Activated naive CD4-positive, alpha-beta T cell treated with anti-CD3 and anti-CD28 coated beads, Interleukin-2, amount 10 ng/mL, durations not matched to agents 7 days and 5 days (primary cell): ENCODE results near the gene NLRP5.

Source experiments
- CTCF ChIA-PET: fragments of 350-600 bp; sonication (Branson Sonifier 250); formaldehyde crosslinking; loops from one replicate; lab custom pipeline; 2021; ENCODE audit warnings: antibody characterized with exemption; lab: Charles Lee
- DNase-seq: peaks from one replicate; pipeline ENCODE4 v3.0.0-alpha.2; 2020
- H3K27ac Mint-ChIP-seq: one replicate; pipeline ENCODE4 v1.8.0; 2021; ENCODE audit warnings: mild to moderate bottlenecking, moderate library complexity, mixed read lengths
- H3K27me3 Mint-ChIP-seq: one replicate; pipeline ENCODE4 v1.8.0; 2021; ENCODE audit warnings: mild to moderate bottlenecking, mixed read lengths
- H3K36me3 Mint-ChIP-seq: one replicate; pipeline ENCODE4 v1.8.0; 2021; ENCODE audit warnings: mixed read lengths
- H3K4me1 Mint-ChIP-seq: one replicate; pipeline ENCODE4 v1.8.0; 2021; ENCODE audit warnings: mixed read lengths
- H3K4me3 Mint-ChIP-seq: one replicate; pipeline ENCODE4 v1.8.0; 2021; ENCODE audit warnings: mild to moderate bottlenecking, moderate library complexity, mixed read lengths
- H3K9me3 Mint-ChIP-seq: one replicate; pipeline ENCODE4 v1.8.0; 2021; ENCODE audit warnings: mixed read lengths

Gene NLRP5

DNA sequence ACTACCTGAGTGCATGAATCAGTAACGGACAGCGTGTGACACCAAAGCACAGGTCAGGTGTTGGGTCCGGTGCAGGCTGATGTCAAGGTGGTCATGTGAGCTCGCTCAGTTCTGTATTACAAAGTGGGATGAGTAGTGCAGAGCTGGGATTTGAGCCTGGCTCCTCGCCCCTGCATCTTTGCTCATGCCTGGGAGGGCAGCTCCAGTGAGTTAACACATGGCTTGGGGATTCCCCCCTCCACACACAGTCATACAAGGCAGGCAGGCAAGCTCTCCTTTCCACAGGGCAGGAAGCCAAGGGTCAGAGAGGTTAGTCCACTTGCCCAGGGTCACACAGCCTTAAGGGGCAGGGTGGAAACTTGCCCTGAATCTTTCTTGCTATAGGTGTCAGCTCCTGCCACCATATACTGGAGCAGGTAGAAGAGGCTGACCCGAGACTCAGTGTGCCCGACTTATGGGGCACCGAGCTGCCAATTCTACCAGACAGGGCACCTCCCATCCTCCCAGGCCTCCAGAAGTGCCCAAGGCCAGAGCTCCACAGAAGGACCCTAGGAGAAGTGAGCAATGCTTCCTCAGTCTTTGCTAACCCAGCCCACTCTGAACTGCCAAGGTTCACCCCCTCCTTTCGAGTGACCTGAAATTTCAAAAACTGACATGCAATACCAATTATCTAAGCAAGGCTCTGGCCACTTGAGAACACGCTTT lies 99.1 kb downstream of the NLRP5 start:
- CTCF ChIA-PET, result interaction anchor here (0.8 kb wide), 1 partner anchor 20 kb away, joined by 5 read pairs; no protein-coding TSS in a partner anchor

DNA sequence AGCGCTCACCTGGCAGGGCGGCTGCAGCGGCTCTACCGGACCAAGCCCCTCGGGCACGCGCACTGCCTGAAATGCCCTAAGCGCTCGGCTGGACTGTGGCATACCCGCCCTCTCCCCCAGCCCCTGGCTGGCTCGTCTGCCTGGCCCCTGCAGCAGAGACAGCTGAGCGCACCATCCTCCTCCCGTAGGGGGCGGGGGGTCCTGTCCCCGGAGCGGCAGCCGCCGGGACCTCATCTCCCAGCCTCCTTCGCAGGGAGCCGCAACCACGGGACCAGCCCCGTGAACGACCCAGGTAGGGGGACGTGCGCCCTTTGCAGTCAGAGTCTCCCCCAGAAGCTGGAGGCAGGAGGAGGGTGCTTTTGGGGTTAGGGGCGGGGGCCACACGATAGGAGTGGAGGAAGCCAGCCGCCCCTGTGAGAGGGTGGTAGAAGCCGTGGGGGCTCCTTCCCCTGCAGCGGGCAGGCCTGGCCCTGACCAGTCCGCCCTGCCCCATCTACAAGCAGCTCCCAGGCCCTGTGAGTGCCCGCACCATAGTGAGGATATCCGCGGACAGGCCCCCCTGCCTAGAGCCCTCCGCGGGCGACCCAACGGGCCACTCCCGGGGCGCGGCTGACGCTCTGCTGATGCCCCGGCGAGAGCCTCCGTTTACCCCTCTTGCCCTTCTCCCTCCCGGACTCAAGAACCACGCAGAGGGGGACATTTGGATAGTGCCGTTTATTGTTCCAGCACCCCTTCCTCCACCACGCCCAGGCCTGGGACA lies 100.3 kb downstream of the NLRP5 start:
- peaks cover 14% of the 10 kb centered on the region for H3K36me3 Mint-ChIP-seq
- DNase-seq, result no peak
- H3K9me3 Mint-ChIP-seq, result no peaks in the 10 kb centered on the region
- peak overlapping the region; percentile 56 for H3K27ac Mint-ChIP-seq
- H3K4me3 Mint-ChIP-seq, result no peak overlapping the region
- no peaks in the 10 kb centered on the region for H3K4me1 Mint-ChIP-seq
- CTCF ChIA-PET, result no interaction called here
- peaks cover 1% of the 10 kb centered on the region for H3K27me3 Mint-ChIP-seq

More for the DNA sequence above, 99.1 kb downstream of the NLRP5 start:
- peak overlapping the region; percentile 56 for H3K27ac Mint-ChIP-seq
- H3K36me3 Mint-ChIP-seq, result peaks cover 9% of the 10 kb centered on the region
- no peak for DNase-seq
- H3K27me3 Mint-ChIP-seq, result peaks cover 13% of the 10 kb centered on the region
- no peaks in the 10 kb centered on the region for H3K9me3 Mint-ChIP-seq
- H3K4me1 Mint-ChIP-seq, result peaks cover 9% of the 10 kb centered on the region
- H3K4me3 Mint-ChIP-seq, result no peak overlapping the region

DNA sequence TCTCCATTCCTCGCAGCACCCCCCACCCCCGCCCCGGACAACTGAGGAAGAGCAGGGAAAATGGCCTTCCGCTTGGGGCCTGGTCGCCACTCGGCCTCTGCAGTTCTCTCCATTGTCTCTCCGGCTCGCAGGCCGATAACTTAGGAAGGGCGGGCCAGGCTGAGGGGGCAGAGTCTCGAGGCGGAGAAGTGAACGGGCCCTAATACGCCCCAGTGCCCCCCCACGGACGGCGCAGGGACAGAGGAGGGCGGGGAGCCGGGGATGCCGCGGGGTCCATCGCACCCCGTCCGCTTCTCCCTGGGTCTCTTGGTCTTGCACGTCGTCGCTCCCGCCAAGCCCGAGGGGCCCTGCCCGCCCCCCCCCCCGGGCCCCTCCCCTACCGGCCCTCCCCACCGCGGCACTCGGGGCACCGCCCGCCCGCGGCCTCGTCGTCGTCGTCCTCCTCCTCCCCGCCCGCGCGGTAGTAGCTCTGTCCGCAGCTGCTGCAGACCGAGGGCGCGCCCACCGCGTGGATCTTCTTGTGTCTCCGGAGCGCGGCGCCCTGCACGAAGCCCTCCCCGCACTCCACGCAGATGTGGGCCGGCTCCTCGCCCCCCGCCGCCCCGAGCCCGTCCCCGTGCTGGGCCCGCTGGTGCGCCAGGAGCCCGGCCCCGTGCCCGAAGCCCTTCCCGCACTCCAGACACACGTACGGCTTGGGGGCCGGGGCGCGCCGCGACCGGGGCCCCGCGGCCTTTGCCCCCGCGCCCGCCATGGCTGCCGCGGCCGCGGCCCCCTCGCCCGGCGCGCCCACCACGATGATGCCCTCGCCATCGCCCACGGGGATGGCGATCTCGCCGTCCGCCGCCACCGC lies 101.3 kb downstream of the NLRP5 start:
- Mint-ChIP-seq H3K9me3 (peaks cover 4% of the 10 kb centered on the region), H3K27ac (no peak overlapping the region), H3K27me3 (no peaks in the 10 kb centered on the region), H3K4me1 (no peaks in the 10 kb centered on the region), H3K36me3 (peaks cover 18% of the 10 kb centered on the region), H3K4me3 (no peak overlapping the region)
- CTCF ChIA-PET, result interaction anchor here (1.1 kb wide), 1 partner anchor 9 kb away, joined by 5 read pairs; no protein-coding TSS in a partner anchor
- DNase-seq, result no peak

DNA sequence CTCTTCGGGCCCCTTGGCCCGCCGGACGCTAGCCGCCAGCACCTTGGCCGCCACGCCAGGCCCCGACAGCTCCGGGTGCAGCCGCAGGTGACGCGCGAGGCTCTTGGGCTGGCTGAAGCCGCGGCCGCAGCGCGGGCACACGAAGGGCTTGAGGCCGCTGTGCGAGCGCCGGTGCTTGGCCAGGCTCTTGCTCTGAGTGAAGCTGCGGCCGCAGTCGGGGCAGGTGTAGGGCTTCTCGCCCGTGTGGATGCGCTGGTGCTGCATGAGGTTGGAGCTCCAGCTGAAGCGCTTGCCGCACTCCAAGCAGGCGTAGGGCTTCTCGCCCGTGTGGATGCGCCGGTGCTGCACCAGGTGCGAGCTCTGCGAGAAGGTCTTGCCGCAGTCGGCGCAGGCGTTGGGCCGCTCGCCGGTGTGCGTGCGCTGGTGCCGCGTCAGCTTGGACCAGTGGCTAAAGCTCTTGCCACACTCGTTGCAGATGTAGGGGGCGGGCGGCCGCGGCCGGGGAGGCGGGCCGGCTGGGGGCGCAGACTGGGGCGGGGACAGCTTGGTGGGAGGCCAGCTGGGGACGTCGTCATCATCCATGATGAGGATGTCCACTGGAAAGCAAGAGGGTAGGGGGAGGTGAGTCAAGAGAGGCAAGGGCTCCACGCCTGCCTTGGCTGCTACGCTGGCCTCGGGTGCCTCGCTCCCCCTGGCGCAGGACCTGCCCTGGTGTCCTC lies 102.1 kb downstream of the NLRP5 start:
- H3K27me3 Mint-ChIP-seq, result no peaks in the 10 kb centered on the region
- peaks cover 10% of the 10 kb centered on the region for H3K9me3 Mint-ChIP-seq
- no peak for DNase-seq
- no peak overlapping the region for H3K27ac Mint-ChIP-seq
- no peaks in the 10 kb centered on the region for H3K4me1 Mint-ChIP-seq
- CTCF ChIA-PET, result interaction anchor here (1.1 kb wide), 1 partner anchor 9 kb away, joined by 5 read pairs; no protein-coding TSS in a partner anchor
- no peak overlapping the region for H3K4me3 Mint-ChIP-seq
- H3K36me3 Mint-ChIP-seq, result peaks cover 26% of the 10 kb centered on the region

DNA sequence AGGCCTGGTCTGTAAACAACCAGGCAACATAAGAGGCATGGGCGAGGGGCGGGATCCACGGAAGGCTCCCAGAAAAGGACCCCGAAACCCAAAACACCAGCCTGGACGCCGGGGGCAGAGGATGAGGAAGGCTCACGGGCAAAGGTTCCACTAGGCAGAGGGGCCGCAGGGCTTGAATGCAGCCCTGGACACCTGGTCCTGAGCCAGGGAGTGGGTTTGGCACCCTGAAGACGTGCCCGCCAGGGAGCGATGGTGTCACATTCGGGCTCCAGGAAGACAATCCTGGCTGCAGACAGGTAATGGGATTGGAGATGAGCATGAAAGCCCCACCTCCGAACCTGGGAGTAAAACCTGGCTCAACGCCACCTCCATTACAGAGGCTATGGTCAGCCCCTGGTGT lies 102.8 kb downstream of the NLRP5 start:
- no peak for DNase-seq
- Mint-ChIP-seq H3K4me1 (no peaks in the 10 kb centered on the region), H3K36me3 (peaks cover 31% of the 10 kb centered on the region), H3K9me3 (peaks cover 12% of the 10 kb centered on the region), H3K27me3 (no peaks in the 10 kb centered on the region), H3K4me3 (no peak overlapping the region), H3K27ac (no peak overlapping the region)
- CTCF ChIA-PET, result interaction anchor here (1.1 kb wide), 1 partner anchor 10 kb away, joined by 5 read pairs; no protein-coding TSS in a partner anchor

DNA sequence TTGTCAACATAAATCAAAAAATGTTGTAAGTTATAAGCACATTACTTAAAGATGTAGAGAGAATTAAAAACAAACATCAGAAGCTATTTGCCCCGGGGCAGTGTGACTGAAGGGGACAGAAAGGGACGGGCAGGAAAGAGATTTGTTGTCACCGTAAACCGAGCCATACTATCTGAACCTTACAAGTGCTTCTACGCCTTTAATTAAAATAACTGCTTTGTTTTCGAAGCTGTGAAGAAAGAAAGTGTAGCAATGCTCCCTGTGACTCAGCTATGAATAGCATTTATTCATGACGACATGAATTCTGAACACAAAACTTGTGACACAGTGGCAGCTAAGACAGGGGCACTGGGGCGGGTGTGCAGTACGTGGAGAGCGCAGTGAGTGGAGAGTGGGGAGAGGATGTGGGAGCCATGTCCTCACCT lies 104.5 kb downstream of the NLRP5 start:
- Mint-ChIP-seq H3K4me3 (no peak overlapping the region), H3K9me3 (peaks cover 12% of the 10 kb centered on the region), H3K36me3 (peaks cover 42% of the 10 kb centered on the region), H3K4me1 (no peaks in the 10 kb centered on the region), H3K27ac (no peak overlapping the region), H3K27me3 (no peaks in the 10 kb centered on the region)
- CTCF ChIA-PET, result no interaction called here
- DNase-seq, result no peak

DNA sequence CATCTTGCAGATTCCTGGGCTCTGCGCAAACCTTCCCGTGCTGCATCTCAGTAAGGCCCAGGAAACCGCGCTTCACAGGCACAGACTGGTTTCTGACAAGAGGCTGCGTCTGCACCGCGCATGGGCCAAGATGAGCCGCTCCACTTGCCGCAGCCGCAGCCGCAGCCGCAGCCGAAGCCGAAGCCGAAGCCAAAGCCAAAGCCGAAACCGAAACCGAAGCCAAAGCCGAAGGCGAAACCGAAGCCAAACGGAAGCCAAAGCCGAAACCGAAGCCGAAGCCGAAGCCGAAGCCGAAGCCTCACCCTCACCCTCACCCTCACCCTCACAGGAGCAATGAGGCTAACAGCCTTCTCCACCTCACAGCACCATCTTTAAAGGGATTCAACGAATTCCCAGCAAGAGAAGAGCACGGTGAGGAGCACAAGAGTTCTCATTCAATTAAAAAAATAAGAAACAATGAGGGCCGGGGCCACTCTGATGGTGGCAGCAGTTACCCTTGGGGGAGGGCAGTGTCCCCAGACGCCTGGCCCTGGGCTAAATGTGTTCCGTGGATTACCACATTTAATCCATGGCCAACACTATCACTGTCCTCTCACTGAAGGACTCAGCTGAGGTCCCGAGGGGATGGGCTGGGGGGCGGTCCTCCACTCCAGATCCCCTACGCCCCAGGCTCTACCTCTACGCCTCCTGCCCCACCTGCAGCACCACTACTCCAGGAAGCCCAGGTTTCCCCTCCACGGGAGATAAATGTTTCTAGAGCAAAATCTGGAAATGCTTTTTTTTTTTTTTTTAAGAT lies 105.4 kb downstream of the NLRP5 start:
- Mint-ChIP-seq H3K4me1 (no peaks in the 10 kb centered on the region), H3K36me3 (peaks cover 42% of the 10 kb centered on the region), H3K27ac (no peak overlapping the region), H3K4me3 (no peak overlapping the region), H3K27me3 (no peaks in the 10 kb centered on the region), H3K9me3 (peaks cover 12% of the 10 kb centered on the region)
- no peak for DNase-seq
- CTCF ChIA-PET, result no interaction called here

DNA sequence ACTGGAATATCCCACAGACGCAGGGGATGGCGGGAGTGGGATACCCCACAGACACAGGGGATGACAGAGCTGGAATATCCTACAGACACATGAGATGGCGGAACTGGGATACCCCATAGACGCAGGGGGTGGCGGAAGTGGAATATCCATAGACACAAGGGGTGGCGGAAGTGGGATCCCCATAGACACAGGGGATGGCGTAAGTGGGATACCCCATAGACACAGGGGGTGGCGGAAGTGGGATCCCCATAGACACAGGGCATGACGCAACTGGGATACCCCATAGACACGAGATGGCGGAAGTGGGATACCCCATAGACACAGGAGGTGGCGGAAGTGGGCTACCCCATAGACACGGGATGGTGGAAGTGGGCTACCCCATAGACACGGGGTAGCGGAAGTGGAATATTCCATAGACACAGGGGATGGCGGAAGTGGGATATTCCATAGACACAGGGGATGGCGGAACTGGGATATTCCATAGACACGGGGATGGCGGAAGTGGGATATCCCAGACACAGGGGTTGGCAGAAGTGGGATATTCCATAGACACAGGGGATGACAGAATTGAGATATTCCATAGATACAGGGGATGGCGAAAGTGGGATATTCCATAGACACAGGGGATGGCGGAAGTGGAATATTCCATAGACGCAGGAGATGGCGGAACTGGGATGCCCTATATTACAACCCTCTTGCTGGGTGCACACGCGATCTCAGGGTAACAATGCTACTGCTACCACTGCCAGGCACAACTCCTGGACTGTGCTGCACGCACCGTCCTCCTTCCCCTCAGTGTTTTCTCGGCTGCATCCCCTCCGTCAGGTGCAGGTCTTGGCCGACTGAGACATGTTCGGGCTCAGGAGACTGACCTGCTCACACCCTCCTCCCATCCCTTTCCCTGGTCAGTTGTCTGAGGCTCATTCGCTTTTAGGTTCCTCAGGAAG lies 106.4 kb downstream of the NLRP5 start:
- Mint-ChIP-seq H3K4me1 (no peaks in the 10 kb centered on the region), H3K9me3 (peaks cover 12% of the 10 kb centered on the region), H3K27ac (no peak overlapping the region), H3K27me3 (no peaks in the 10 kb centered on the region), H3K36me3 (peaks cover 45% of the 10 kb centered on the region), H3K4me3 (no peak overlapping the region)
- no peak for DNase-seq
- CTCF ChIA-PET, result interaction anchor here (0.5 kb wide), 1 partner anchor 161 kb away, joined by 4 read pairs; no protein-coding TSS in a partner anchor

DNA sequence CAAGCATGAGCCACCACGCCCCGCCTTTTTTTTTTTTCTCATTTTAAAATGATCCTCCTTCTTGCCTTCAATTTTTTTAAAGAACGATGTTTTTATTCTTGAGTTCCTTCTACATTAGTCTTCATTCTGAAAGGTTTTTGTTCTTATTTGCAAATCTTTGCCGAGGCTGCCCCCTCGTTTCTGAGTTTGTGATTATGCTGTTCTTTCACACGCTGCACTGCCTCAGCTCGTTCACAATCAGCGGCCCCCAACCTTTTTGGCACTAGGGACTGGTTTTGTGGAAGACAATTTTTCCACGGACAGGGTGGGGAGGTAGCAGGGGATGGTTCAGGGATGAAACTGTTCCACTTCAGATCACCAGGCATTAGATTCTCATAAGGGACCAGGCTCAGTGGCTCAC lies 107.9 kb downstream of the NLRP5 start:
- Mint-ChIP-seq H3K9me3 (peaks cover 12% of the 10 kb centered on the region), H3K27ac (no peak overlapping the region), H3K27me3 (no peaks in the 10 kb centered on the region), H3K4me3 (no peak overlapping the region), H3K4me1 (no peaks in the 10 kb centered on the region), H3K36me3 (peaks cover 42% of the 10 kb centered on the region)
- DNase-seq, result no peak
- CTCF ChIA-PET, result interaction anchor here (1.4 kb wide), 1 partner anchor 14 kb away, joined by 4 read pairs; no protein-coding TSS in a partner anchor

DNA sequence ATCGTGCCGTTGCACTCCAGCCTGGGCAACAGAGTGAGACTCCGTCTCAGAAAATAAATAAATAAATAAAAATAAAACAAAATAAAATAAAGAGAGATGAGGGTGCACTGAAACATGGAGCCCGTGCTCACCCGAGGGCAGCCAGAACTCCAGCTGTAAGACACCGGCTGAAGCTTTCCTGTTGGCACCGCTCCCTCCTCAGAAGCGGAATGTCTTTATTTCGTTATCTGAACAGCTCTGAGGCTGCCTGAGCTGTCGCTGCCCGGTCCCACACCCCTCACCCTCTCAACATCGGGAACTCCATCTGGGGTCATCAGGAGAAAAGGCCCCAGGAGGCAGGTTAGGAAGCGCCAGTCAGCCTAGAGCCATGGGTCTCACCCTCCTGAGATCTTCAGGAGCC lies 110.1 kb downstream of the NLRP5 start:
- CTCF ChIA-PET, result interaction anchor here (0.6 kb wide), 1 partner anchor 16 kb away, joined by 3 read pairs; no protein-coding TSS in a partner anchor

DNA sequence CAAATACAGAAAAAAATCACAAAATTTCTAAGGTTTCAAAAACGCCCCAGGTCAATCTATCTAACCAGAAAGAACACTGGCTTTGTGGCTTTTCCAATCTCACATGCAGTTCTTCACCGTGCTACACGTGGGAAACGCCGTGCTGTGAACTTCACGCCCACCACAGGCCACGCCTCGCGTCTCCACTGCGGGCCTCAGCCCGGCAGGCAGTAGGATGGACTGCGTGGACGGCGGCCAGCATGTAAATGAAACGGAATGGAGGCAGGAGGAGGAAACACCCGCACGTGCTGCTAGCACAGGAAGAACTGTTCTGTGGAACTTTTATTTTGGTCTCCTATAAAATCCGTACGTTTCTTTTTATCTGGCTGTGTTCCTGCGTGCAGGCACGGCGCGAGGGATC lies 110.7 kb downstream of the NLRP5 start:
- Mint-ChIP-seq H3K27me3 (no peaks in the 10 kb centered on the region), H3K36me3 (peaks cover 40% of the 10 kb centered on the region), H3K4me3 (no peak overlapping the region), H3K4me1 (no peaks in the 10 kb centered on the region), H3K27ac (no peak overlapping the region), H3K9me3 (peaks cover 12% of the 10 kb centered on the region)
- no peak for DNase-seq
- CTCF ChIA-PET, result interaction anchor here (0.6 kb wide), 1 partner anchor 16 kb away, joined by 3 read pairs; no protein-coding TSS in a partner anchor

More for the DNA sequence above, 110.1 kb downstream of the NLRP5 start:
- no peak overlapping the region for H3K27ac Mint-ChIP-seq
- DNase-seq, result no peak
- H3K4me3 Mint-ChIP-seq, result no peak overlapping the region
- peaks cover 40% of the 10 kb centered on the region for H3K36me3 Mint-ChIP-seq
- no peaks in the 10 kb centered on the region for H3K4me1 Mint-ChIP-seq
- H3K9me3 Mint-ChIP-seq, result peaks cover 12% of the 10 kb centered on the region
- no peaks in the 10 kb centered on the region for H3K27me3 Mint-ChIP-seq

DNA sequence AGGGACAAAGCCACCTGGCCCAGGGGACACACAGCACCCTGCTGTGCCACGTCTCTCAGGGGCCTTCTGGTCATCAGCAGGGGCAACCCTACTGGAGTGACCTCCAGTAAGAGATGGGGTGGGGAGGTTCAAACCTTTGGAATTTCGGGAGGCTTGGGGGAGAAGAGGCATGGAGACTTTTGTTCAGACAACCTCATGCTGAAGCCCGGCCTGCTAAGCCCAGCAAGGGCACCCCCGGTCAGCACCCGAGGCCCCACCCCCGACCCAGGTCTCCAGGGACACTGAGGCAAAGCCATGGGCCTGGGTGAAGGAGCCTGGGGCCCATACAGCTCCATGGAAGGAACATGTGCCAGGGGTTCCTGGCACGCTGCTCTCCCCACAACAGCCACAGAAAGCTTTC lies 111.2 kb downstream of the NLRP5 start:
- no peaks in the 10 kb centered on the region for H3K4me1 Mint-ChIP-seq
- no peak for DNase-seq
- CTCF ChIA-PET, result no interaction called here
- no peaks in the 10 kb centered on the region for H3K27me3 Mint-ChIP-seq
- peaks cover 37% of the 10 kb centered on the region for H3K36me3 Mint-ChIP-seq
- no peak overlapping the region for H3K4me3 Mint-ChIP-seq
- H3K27ac Mint-ChIP-seq, result no peak overlapping the region
- H3K9me3 Mint-ChIP-seq, result peaks cover 9% of the 10 kb centered on the region
